Measurements from ENCODE around the gene ANTKMT. TPM values are rescaled to one million over a fixed set of nuclear protein-coding genes. Genes with fewer than 3 reads are reported as not detected.

Gene ANTKMT
- total and polyA plus RNA-seq, 2 of the 8 experiments (the other 6 are each of a cell fraction or from before 2014, with no cell fraction given) = 26.5 to 26.6 TPM

GRCh38 chr16:747978-748746 lies 27.2 kb downstream of the ANTKMT start:
- Histone ChIP-seq H4K5ac (ENCODE audit: insufficient read length, low read depth, low read length) (no peak overlapping the region), H4K8ac (ENCODE audit: extremely low read depth, insufficient read depth, low read length) (no peak overlapping the region), H3K4ac (replicated peaks; ENCODE audit: insufficient read length, low read depth, low read length) (no peak overlapping the region), H3K4me1 (replicated peaks in 1 of 4; ENCODE audit: control insufficient read depth in 3 of 4, insufficient read depth in 4 of 4, low read length in 3 of 4) (peaks cover 3 to 12% (median 5%) of the 10 kb centered on the region in 4 experiments; a peak in 5 of 7 replicates), H2AFZ (ENCODE audit: low read length) (no peak overlapping the region), H3K9me3 (ENCODE audit: insufficient read depth in 2 of 2, low read depth in 1 of 2, low read length in 1 of 2) (no peaks in the 10 kb centered on the region), H2BK5ac (ENCODE audit: low read depth, low read length) (no peak overlapping the region), H3K27ac (ENCODE audit: low read depth, low read length) (no peak overlapping the region), H3K79me2 (ENCODE audit: control insufficient read depth in 1 of 2, insufficient read depth in 2 of 2, low read length in 2 of 2) (no peaks in the 10 kb centered on the region), H2BK20ac (ENCODE audit: low read length) (no peak overlapping the region), H3K56ac (replicated peaks; ENCODE audit: insufficient read length, low read depth, low read length) (no peak overlapping the region), H3K14ac (ENCODE audit: insufficient read length) (no peak overlapping the region), H3K9ac (replicated peaks in 1 of 4; ENCODE audit: extremely low read depth in 1 of 4, low read depth in 3 of 4, low read length in 3 of 4) (no peak overlapping the region), H3K4me2 (ENCODE audit: insufficient read depth in 1 of 2, low read depth in 2 of 2, low read length in 2 of 2) (no peak overlapping the region), H3K79me1 (ENCODE audit: low read depth, low read length) (no peaks in the 10 kb centered on the region), H3K4me3 (ENCODE audit: extremely low read depth in 1 of 4, insufficient read depth in 2 of 4, low read depth in 3 of 4, low read length in 4 of 4) (no peak overlapping the region), H3K23ac (ENCODE audit: insufficient read length) (no peak overlapping the region), H3K18ac (ENCODE audit: extremely low read depth, low read length) (no peak overlapping the region), H2BK12ac (ENCODE audit: low read depth, low read length) (no peak overlapping the region), H4K91ac (replicated peaks; ENCODE audit: insufficient read length, low read length) (no peak overlapping the region), H4K20me1 (replicated peaks in 1 of 2; ENCODE audit: control insufficient read depth in 1 of 2, insufficient read depth in 2 of 2, low read length in 2 of 2) (no peaks in the 10 kb centered on the region), H2BK120ac (replicated peaks; ENCODE audit: low read depth, low read length) (no peak overlapping the region), H3K27me3 (replicated peaks in 1 of 4; ENCODE audit: control insufficient read depth in 3 of 4, extremely low read depth in 1 of 4, insufficient read depth in 3 of 4, low read length in 3 of 4) (no peaks in the 10 kb centered on the region), H3K23me2 (ENCODE audit: low read depth, low read length) (no peaks in the 10 kb centered on the region), H3K36me3 (ENCODE audit: control insufficient read depth in 2 of 4, insufficient read depth in 4 of 4, low read length in 3 of 4) (no peaks in the 10 kb centered on the region), H2BK15ac (ENCODE audit: low read length) (no peak overlapping the region), H2AK5ac (ENCODE audit: low read depth, low read length) (no peak overlapping the region)
- WGBS, 2 experiments (ENCODE audit: extremely low coverage in 1 of 2, insufficient coverage in 1 of 2, insufficient read length in 1 of 2, insufficient replicate concordance in 2 of 2, low coverage in 1 of 2, low lambda C conversion rate in 2 of 2, missing lambda C conversion rate in 1 of 2) = 94% methylated on average over 33 of the region's 39 CpGs; no CpG with 5 or more reads in 1 of the 2 experiments
- FAIRE-seq (no peak), DNase-seq (ENCODE audit: low read depth in 1 of 2, low spot score in 2 of 2) (no peak)
- ChIA-PET POLR2A (ENCODE audit: partially characterized antibody) (interaction anchor here (0.7 to 1.9 kb wide), 7 partner anchors 9 to 112 kb away, joined by 3 to 7 read pairs (median 4); partner anchors contain the start of genes CHTF18, MSLN and RPUSD1), CTCF (ENCODE audit: partially characterized antibody) (interaction anchor here (0.5 to 35.8 kb wide), 7 partner anchors 7 to 380 kb away, joined by 3 to 977 read pairs (median 18); partner anchors contain the start of genes ANTKMT, CCDC78, CIAO3 and FBXL16)
- TF ChIP-seq GABPA (IDR thresholded peaks at IDR 0.05; ENCODE audit: borderline replicate concordance, insufficient read depth, low read length) (no peak), RXRA (IDR thresholded peaks at IDR 0.05; ENCODE audit: insufficient read depth, low read depth, low read length) (no peak), CTBP2 (IDR thresholded peaks at IDR 0.05; ENCODE audit: borderline replicate concordance, insufficient read depth, insufficient read length, low read length) (no peak), ATF3 (IDR thresholded peaks at IDR 0.05; ENCODE audit: insufficient read depth, low read depth, low read length) (no peak), RFX5 (IDR thresholded peaks at IDR 0.05; ENCODE audit: borderline replicate concordance, low read depth, low read length) (no peak), POLR2A (IDR thresholded peaks at IDR 0.05; ENCODE audit: control extremely low read depth in 1 of 2, low read depth in 2 of 2, low read length in 2 of 2) (no peak), KDM1A (IDR thresholded peaks at IDR 0.05; ENCODE audit: borderline replicate concordance, low read length) (no peak), SIX5 (IDR thresholded peaks at IDR 0.05; ENCODE audit: low read depth, low read length) (no peak), CTCF (IDR thresholded peaks at IDR 0.05; ENCODE audit: control extremely low read depth in 1 of 3, insufficient read depth in 1 of 3, low read depth in 1 of 3, low read length in 3 of 3) (no peak)
